Measurements from ENCODE around the gene FLNB. TPM values are rescaled to one million over a fixed set of nuclear protein-coding genes. Genes with fewer than 3 reads are reported as not detected.

Gene FLNB
- total and polyA plus RNA-seq, 2 of the 8 experiments (the other 6 are each of a cell fraction or from before 2014, with no cell fraction given) = 72.3 to 118 TPM

GRCh38 chr3:57978316-57978715 is 29.9 kb upstream of the FLNB start:
- Histone ChIP-seq H4K20me1 (replicated peaks in 1 of 2; ENCODE audit: control insufficient read depth in 1 of 2, insufficient read depth in 2 of 2, low read length in 2 of 2) (no peaks in the 10 kb centered on the region), H3K23me2 (ENCODE audit: low read depth, low read length) (no peaks in the 10 kb centered on the region), H3K9me3 (ENCODE audit: insufficient read depth in 2 of 2, low read depth in 1 of 2, low read length in 1 of 2) (no peaks in the 10 kb centered on the region), H3K79me2 (ENCODE audit: control insufficient read depth in 1 of 2, insufficient read depth in 2 of 2, low read length in 2 of 2) (no peaks in the 10 kb centered on the region), H3K27ac (ENCODE audit: low read depth, low read length) (no peak overlapping the region), H3K4ac (replicated peaks; ENCODE audit: insufficient read length, low read depth, low read length) (no peak overlapping the region), H2BK120ac (replicated peaks; ENCODE audit: low read depth, low read length) (no peak overlapping the region), H4K91ac (replicated peaks; ENCODE audit: insufficient read length, low read length) (no peak overlapping the region), H3K4me2 (ENCODE audit: insufficient read depth in 1 of 2, low read depth in 2 of 2, low read length in 2 of 2) (no peak overlapping the region), H2AFZ (ENCODE audit: low read length) (no peak overlapping the region), H2BK5ac (ENCODE audit: low read depth, low read length) (no peak overlapping the region), H3K27me3 (replicated peaks in 1 of 4; ENCODE audit: control insufficient read depth in 3 of 4, extremely low read depth in 1 of 4, insufficient read depth in 3 of 4, low read length in 3 of 4) (no peaks in the 10 kb centered on the region), H2BK20ac (ENCODE audit: low read length) (no peak overlapping the region), H3K18ac (ENCODE audit: extremely low read depth, low read length) (no peak overlapping the region), H4K8ac (ENCODE audit: extremely low read depth, insufficient read depth, low read length) (no peak overlapping the region), H3K4me1 (replicated peaks in 1 of 4; ENCODE audit: control insufficient read depth in 3 of 4, insufficient read depth in 4 of 4, low read length in 3 of 4) (no peaks in the 10 kb centered on the region), H3K56ac (replicated peaks; ENCODE audit: insufficient read length, low read depth, low read length) (no peak overlapping the region), H3K79me1 (ENCODE audit: low read depth, low read length) (no peaks in the 10 kb centered on the region), H2BK15ac (ENCODE audit: low read length) (no peak overlapping the region), H4K5ac (ENCODE audit: insufficient read length, low read depth, low read length) (no peak overlapping the region), H3K14ac (ENCODE audit: insufficient read length) (no peak overlapping the region), H3K4me3 (ENCODE audit: extremely low read depth in 1 of 4, insufficient read depth in 2 of 4, low read depth in 3 of 4, low read length in 4 of 4) (no peak overlapping the region), H3K9ac (replicated peaks in 1 of 4; ENCODE audit: extremely low read depth in 1 of 4, low read depth in 3 of 4, low read length in 3 of 4) (no peak overlapping the region), H3K36me3 (ENCODE audit: control insufficient read depth in 2 of 4, insufficient read depth in 4 of 4, low read length in 3 of 4) (no peaks in the 10 kb centered on the region), H3K23ac (ENCODE audit: insufficient read length) (no peak overlapping the region), H2AK5ac (ENCODE audit: low read depth, low read length) (no peak overlapping the region), H2BK12ac (ENCODE audit: low read depth, low read length) (peak overlapping the region; percentile 22; the same call in 1 of the 2 replicates)
- no peak for FAIRE-seq
- no peak for DNase-seq (ENCODE audit: low read depth in 1 of 2, low spot score in 2 of 2)
- TF ChIP-seq ZNF274 (IDR thresholded peaks at IDR 0.05; ENCODE audit: borderline replicate concordance, extremely low read depth, low read length) (no peak), CREB1 (IDR thresholded peaks at IDR 0.05) (no peak), SP2 (IDR thresholded peaks at IDR 0.05; ENCODE audit: low read length) (no peak), USF2 (IDR thresholded peaks at IDR 0.05; ENCODE audit: low read length) (no peak)
- 83% methylated on average over 8 of the region's 8 CpGs; no CpG with 5 or more reads in 1 of the 2 experiments for WGBS, 2 experiments (ENCODE audit: extremely low coverage in 1 of 2, insufficient coverage in 1 of 2, insufficient read length in 1 of 2, insufficient replicate concordance in 2 of 2, low coverage in 1 of 2, low lambda C conversion rate in 2 of 2, missing lambda C conversion rate in 1 of 2)
- ChIA-PET CTCF (ENCODE audit: partially characterized antibody) (interaction anchor here (1.0 to 1.1 kb wide), 3 partner anchors 16 to 189 kb away, joined by 3 read pairs; no protein-coding TSS in a partner anchor), POLR2A (ENCODE audit: partially characterized antibody) (no interaction called here)
